ENCODE measurements around the gene CHST13. TPM values are rescaled to one million over a fixed set of nuclear protein-coding genes. Genes with fewer than 3 reads are reported as not detected.

Gene CHST13
- polyA plus RNA-seq, 3 donors, result 16.6 to 41.8 (median 39.2) TPM

DNA sequence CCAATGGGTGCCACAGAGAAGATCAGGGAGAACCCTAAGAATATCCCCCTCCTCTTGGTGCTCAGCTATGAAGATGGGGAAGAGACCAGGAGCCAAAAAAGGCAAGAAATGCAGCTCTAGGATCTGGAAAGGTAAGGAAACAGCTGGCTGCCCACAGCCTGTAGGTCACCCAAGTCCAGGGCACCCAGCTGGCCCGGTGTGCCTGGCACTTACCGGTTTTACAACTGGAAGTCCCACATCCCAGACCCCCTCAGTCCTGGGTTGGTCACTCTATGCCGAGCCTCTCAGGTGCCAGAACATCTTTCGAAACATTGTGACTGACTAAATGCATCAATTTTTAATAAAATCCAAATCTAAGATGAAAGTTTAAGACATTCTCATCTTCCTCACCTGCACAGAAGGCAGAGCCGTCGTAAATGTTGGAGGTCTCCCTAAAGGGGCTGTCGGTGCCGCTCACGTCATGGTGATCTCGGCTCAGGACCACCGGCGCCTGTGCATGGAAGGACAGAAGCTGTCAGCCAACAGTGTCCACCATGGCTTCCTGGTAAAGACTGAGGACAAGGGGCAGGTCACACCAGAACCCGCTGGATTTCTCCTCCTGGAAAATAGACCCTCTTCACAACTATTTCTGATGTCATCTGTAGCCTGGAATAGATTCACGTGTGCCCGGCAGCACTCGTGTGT is 34.9 kb upstream of the CHST13 start:
- no peak for DNase-seq
- Histone ChIP-seq H3K27ac (ENCODE audit: low read depth in 1 of 2, low read length in 2 of 2) (no peak overlapping the region), H3K36me3 (replicated peaks in 1 of 2; ENCODE audit: control insufficient read depth in 1 of 2, insufficient read depth in 2 of 2, low read length in 2 of 2) (no peaks in the 10 kb centered on the region), H3K4me2 (replicated peaks; ENCODE audit: extremely low read depth, low read length, poor library complexity, severe bottlenecking) (no peak overlapping the region), H2AFZ (ENCODE audit: insufficient read depth, low read depth, low read length, poor library complexity, severe bottlenecking) (no peak overlapping the region), H3K4me3 (replicated peaks in 1 of 3; ENCODE audit: low read depth in 2 of 3, low read length in 3 of 3) (no peak overlapping the region), H3K9me3 (replicated peaks in 1 of 2; ENCODE audit: control insufficient read depth in 1 of 2, insufficient read depth in 1 of 2, low read length in 2 of 2) (no peaks in the 10 kb centered on the region), H3K9ac (ENCODE audit: insufficient read depth, low read length, poor library complexity, severe bottlenecking) (no peak overlapping the region), H3K4me1 (ENCODE audit: control insufficient read depth in 1 of 2, insufficient read depth in 2 of 2, low read length in 2 of 2) (peaks cover 14 to 15% of the 10 kb centered on the region in 2 donors), H4K20me1 (ENCODE audit: insufficient read depth, low read length) (no peaks in the 10 kb centered on the region), H3K79me2 (ENCODE audit: insufficient read depth, low read length) (no peaks in the 10 kb centered on the region), H3K27me3 (ENCODE audit: control insufficient read depth in 2 of 2, insufficient read depth in 2 of 2, low read length in 2 of 2) (no peaks in the 10 kb centered on the region)
- no peaks in the 10 kb centered on the region for H3K36me3 Mint-ChIP-seq
- TF ChIP-seq CTCF (IDR thresholded peaks at IDR 0.05), result no peak
- no peak overlapping the region for H3K27ac Mint-ChIP-seq
- 94% methylated on average over 12 of the region's 16 CpGs for WGBS (ENCODE audit: insufficient coverage)
- no peak overlapping the region for H3K4me3 Mint-ChIP-seq
- intact Hi-C loops (cut with micrococcal nuclease), result no loop called here
- peaks cover 21% of the 10 kb centered on the region for H3K4me1 Mint-ChIP-seq
- H3K27me3 Mint-ChIP-seq (ENCODE audit: low read depth in 3 of 3), result peaks cover 4 to 7% (median 4%) of the 10 kb centered on the region in 3 donors
- H3K9me3 Mint-ChIP-seq, result no peaks in the 10 kb centered on the region

DNA sequence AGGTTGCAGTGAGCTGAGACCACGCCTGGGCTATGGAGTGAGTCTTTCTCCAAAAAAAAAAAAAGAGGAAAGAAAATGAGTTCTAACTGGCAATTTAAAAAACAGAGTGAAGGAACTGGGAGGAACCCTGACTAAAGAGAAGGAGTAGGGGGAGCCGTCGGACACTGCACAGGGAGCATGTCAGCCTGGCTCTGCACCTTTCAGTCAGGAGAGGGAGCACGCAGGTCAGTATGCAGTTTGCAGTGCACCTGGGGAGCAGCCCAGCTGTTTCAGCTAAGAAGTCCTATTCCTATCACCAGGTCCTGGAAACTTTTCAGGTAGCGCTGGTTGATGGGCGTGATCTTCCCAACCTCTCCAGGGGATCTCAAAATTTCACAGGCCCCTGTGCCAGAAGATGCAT is 33.3 kb upstream of the CHST13 start:
- Histone ChIP-seq H3K4me2 (replicated peaks; ENCODE audit: extremely low read depth, low read length, poor library complexity, severe bottlenecking) (no peak overlapping the region), H3K9me3 (replicated peaks in 1 of 2; ENCODE audit: control insufficient read depth in 1 of 2, insufficient read depth in 1 of 2, low read length in 2 of 2) (no peaks in the 10 kb centered on the region), H3K27ac (ENCODE audit: low read depth in 1 of 2, low read length in 2 of 2) (no peak overlapping the region), H3K79me2 (ENCODE audit: insufficient read depth, low read length) (no peaks in the 10 kb centered on the region), H3K36me3 (replicated peaks in 1 of 2; ENCODE audit: control insufficient read depth in 1 of 2, insufficient read depth in 2 of 2, low read length in 2 of 2) (no peaks in the 10 kb centered on the region), H3K9ac (ENCODE audit: insufficient read depth, low read length, poor library complexity, severe bottlenecking) (no peak overlapping the region), H3K27me3 (ENCODE audit: control insufficient read depth in 2 of 2, insufficient read depth in 2 of 2, low read length in 2 of 2) (no peaks in the 10 kb centered on the region), H4K20me1 (ENCODE audit: insufficient read depth, low read length) (no peaks in the 10 kb centered on the region), H2AFZ (ENCODE audit: insufficient read depth, low read depth, low read length, poor library complexity, severe bottlenecking) (no peak overlapping the region), H3K4me1 (ENCODE audit: control insufficient read depth in 1 of 2, insufficient read depth in 2 of 2, low read length in 2 of 2) (peaks cover 14 to 15% of the 10 kb centered on the region in 2 donors), H3K4me3 (replicated peaks in 1 of 3; ENCODE audit: low read depth in 2 of 3, low read length in 3 of 3) (no peak overlapping the region)
- peaks cover 21% of the 10 kb centered on the region for H3K4me1 Mint-ChIP-seq
- H3K36me3 Mint-ChIP-seq, result no peaks in the 10 kb centered on the region
- peaks cover 4 to 8% (median 8%) of the 10 kb centered on the region in 3 donors for H3K27me3 Mint-ChIP-seq (ENCODE audit: low read depth in 3 of 3)
- 85% methylated on average over 6 of the region's 6 CpGs for WGBS (ENCODE audit: insufficient coverage)
- no peak overlapping the region for H3K4me3 Mint-ChIP-seq
- H3K9me3 Mint-ChIP-seq, result no peaks in the 10 kb centered on the region
- no peak overlapping the region for H3K27ac Mint-ChIP-seq
- no peak for DNase-seq
- intact Hi-C loops (cut with micrococcal nuclease), result no loop called here
- TF ChIP-seq CTCF (IDR thresholded peaks at IDR 0.05), result no peak

Measured in CD14-positive monocyte (primary cell).